Measurements from ENCODE around the gene CDC37. TPM values are rescaled to one million over a fixed set of nuclear protein-coding genes. Genes with fewer than 3 reads are reported as not detected.

Gene CDC37
- total RNA-seq, 1 donor from 2014 or later = 137 TPM

DNA sequence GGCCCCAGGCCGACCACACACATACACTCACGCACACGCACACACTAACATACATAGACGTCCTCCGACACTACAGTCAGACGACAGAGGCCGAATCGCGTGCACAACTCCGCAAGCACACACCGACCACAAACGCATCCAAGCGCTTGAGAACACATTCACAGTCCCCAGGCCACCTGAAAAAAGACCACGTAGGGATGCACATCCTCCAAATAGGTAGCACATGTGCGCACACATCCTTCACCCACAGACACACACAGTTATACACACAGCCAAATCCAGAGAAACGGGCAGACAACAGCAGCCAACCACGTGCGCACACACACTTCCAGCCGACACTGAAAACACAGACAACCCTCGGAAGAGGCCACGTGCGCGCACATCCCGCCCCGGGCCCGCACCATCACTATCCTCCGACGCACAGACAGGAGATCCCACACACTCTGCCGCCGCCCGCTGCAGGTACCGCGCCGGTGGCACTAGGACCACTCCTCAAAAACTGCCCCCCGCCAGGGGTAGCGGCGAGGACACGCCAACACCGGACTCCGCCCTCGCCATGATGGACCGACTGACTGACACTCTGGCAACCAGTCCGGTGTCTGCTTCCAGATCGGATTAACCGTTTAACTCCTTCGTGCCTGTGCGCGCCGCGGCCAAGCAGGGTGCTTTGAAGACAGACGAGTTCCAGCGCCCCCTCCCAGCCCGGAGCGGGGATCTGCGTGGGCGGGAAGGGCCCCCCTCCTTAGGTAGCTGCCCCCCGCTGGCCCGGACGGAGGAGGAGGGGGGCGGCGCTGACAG, 16.5 kb upstream of the CDC37 start:
- DNase-seq (ENCODE audit: low spot score) = no peak
- H3K9me3 Mint-ChIP-seq (ENCODE audit: low read depth) = no peaks in the 10 kb centered on the region
- H3K27ac Mint-ChIP-seq (ENCODE audit: unreplicated experiment) = peak overlapping the region; percentile 60
- H3K4me1 Mint-ChIP-seq (ENCODE audit: low read depth) = peaks cover 37% of the 10 kb centered on the region
- H3K4me3 Mint-ChIP-seq (ENCODE audit: unreplicated experiment) = peak overlapping the region; percentile 79
- TF ChIP-seq, protein P1, sequence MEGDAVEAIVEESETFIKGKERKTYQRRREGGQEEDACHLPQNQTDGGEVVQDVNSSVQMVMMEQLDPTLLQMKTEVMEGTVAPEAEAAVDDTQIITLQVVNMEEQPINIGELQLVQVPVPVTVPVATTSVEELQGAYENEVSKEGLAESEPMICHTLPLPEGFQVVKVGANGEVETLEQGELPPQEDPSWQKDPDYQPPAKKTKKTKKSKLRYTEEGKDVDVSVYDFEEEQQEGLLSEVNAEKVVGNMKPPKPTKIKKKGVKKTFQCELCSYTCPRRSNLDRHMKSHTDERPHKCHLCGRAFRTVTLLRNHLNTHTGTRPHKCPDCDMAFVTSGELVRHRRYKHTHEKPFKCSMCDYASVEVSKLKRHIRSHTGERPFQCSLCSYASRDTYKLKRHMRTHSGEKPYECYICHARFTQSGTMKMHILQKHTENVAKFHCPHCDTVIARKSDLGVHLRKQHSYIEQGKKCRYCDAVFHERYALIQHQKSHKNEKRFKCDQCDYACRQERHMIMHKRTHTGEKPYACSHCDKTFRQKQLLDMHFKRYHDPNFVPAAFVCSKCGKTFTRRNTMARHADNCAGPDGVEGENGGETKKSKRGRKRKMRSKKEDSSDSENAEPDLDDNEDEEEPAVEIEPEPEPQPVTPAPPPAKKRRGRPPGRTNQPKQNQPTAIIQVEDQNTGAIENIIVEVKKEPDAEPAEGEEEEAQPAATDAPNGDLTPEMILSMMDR (IDR thresholded peaks at IDR 0.05) = no peak
- no peaks in the 10 kb centered on the region for H3K36me3 Mint-ChIP-seq (ENCODE audit: low read depth)
- H3K27me3 Mint-ChIP-seq (ENCODE audit: low read depth) = peaks cover 29% of the 10 kb centered on the region

DNA sequence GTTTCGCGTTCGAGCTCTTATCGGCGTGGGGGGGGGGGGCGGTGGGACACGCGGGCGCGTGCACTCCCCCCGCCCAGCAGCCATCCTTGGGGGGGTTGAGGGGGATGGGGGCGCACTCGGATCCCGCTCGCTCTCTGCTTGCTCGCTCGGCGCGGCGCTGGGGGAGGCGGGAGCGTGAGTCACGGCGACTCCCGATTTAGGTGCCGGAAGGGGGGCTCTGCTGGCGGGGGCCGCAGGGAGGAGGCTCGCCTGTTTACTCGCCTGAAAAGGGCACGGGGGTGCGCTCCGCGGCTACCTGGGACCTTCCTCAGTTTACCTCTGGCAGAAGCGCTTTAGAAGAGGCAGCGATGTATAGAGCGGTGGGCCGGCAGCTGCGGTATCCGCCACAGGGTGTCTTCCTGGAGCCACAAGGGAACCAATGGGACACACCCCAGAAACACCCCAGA, 15.9 kb upstream of the CDC37 start:
- Mint-ChIP-seq H3K4me1 (ENCODE audit: low read depth) (peaks cover 35% of the 10 kb centered on the region), H3K4me3 (ENCODE audit: unreplicated experiment) (peak overlapping the region; percentile 79), H3K27ac (ENCODE audit: unreplicated experiment) (no peak overlapping the region), H3K27me3 (ENCODE audit: low read depth) (peaks cover 27% of the 10 kb centered on the region), H3K9me3 (ENCODE audit: low read depth) (no peaks in the 10 kb centered on the region), H3K36me3 (ENCODE audit: low read depth) (no peaks in the 10 kb centered on the region)
- DNase-seq (ENCODE audit: low spot score) = no peak
- TF ChIP-seq, protein P1 (IDR thresholded peaks at IDR 0.05) = peak; percentile 13

DNA sequence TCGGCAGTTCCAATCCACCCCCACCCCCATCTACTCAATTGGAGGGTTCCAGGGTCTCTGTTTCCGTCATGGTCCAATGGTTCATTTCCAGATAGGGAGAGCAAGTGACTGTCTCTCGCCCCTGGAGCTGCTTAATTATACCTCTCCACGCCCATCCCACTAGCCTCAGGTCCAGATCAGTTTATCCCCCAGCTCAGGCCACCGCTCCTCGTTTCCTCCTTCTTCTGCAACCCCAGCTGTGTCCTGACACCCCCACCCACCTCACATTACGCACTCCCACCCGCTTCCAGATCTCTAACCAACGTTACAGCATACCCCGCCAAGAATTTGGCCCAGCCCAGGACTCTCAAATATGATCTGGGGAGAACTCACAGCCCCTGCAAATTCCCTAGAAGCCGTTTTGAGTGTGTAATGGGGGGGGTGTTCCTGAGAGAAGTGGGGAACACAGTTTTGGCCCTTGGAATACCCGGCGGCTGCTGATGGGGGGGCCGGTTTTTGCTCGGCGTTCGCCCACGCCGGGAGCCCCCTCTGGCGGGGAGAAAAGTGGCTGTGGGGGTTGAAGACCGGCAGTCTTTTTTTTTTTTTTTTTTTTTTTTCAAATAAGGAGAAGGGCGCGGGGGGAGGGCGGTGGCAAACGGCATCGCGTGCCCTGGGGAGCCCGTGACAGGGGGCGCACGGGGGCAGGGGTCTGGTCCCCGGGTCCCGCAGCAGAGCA, 15.3 kb upstream of the CDC37 start:
- DNase-seq (ENCODE audit: low spot score) = no peak
- H3K27ac Mint-ChIP-seq (ENCODE audit: unreplicated experiment) = peak overlapping the region; percentile 12

DNA sequence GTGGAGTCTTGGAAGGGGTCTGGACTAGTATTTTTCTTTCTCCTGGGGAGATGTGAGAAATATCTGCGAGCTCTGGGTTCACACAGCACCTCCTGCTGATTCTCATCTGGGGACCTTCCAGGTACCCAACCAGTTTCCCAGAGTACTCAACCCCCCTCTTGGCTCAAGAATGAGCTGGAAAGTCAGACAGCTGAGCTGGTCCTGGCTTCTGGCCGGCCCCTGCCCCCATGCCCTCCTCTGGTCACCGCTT, 14.8 kb upstream of the CDC37 start:
- Mint-ChIP-seq H3K36me3 (ENCODE audit: low read depth) (no peaks in the 10 kb centered on the region), H3K4me3 (ENCODE audit: unreplicated experiment) (peak overlapping the region; percentile 45), H3K27me3 (ENCODE audit: low read depth) (peaks cover 27% of the 10 kb centered on the region), H3K27ac (ENCODE audit: unreplicated experiment) (no peak overlapping the region), H3K4me1 (ENCODE audit: low read depth) (peaks cover 33% of the 10 kb centered on the region), H3K9me3 (ENCODE audit: low read depth) (no peaks in the 10 kb centered on the region)
- TF ChIP-seq, protein P1 (IDR thresholded peaks at IDR 0.05) = no peak
- DNase-seq (ENCODE audit: low spot score) = no peak

More for the DNA sequence above, 15.3 kb upstream of the CDC37 start:
- Mint-ChIP-seq H3K4me1 (ENCODE audit: low read depth) (peaks cover 33% of the 10 kb centered on the region), H3K27me3 (ENCODE audit: low read depth) (peaks cover 27% of the 10 kb centered on the region), H3K9me3 (ENCODE audit: low read depth) (no peaks in the 10 kb centered on the region), H3K4me3 (ENCODE audit: unreplicated experiment) (peak overlapping the region; percentile 45), H3K36me3 (ENCODE audit: low read depth) (no peaks in the 10 kb centered on the region)
- TF ChIP-seq, protein P1 (IDR thresholded peaks at IDR 0.05) = peak; percentile 21

DNA sequence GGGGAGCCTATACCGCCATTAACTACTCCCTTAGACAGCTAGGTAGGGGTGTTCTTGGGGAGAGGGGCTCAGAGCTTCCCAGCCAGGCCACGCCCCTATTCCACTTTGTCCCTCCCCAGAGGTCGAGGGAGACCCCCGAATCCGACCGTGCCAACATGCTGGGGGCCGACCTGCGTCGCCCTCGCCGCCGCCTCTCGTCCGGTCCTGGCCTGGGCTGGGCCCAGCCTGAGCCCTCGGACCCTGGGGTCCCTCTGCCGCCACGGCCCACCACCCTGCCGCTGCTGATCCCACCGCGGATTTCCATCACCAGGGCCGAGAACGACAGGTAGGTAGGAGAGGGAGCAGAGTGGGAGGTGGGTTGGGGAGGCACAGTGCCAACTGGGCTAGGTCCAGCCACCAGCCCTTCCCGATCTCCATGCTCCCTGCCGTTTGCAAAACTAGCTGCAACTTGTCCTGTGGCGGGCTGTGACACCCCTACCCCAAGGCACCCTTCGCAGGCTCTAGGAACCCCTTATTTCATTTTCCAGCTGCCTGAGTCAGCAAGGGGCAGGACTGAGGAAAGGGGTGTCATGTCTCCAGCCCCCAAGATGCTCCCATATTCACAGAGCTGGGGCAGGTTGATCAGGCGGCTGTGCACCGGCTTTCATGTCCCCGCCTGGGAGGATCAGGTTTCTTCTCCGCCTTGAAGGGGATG, 14.3 kb upstream of the CDC37 start:
- Mint-ChIP-seq H3K4me3 (ENCODE audit: unreplicated experiment) (no peak overlapping the region), H3K36me3 (ENCODE audit: low read depth) (no peaks in the 10 kb centered on the region), H3K27me3 (ENCODE audit: low read depth) (peaks cover 27% of the 10 kb centered on the region), H3K4me1 (ENCODE audit: low read depth) (peaks cover 33% of the 10 kb centered on the region), H3K9me3 (ENCODE audit: low read depth) (no peaks in the 10 kb centered on the region), H3K27ac (ENCODE audit: unreplicated experiment) (no peak overlapping the region)
- TF ChIP-seq, protein P1 (IDR thresholded peaks at IDR 0.05) = no peak
- DNase-seq (ENCODE audit: low spot score) = no peak

Measured in chondrocyte (in vitro differentiated cells).